ENCODE data around the gene DGKI.

- TF ChIP-seq CTCF (IDR thresholded peaks at IDR 0.05) (no peak), POLR2A (IDR thresholded peaks at IDR 0.05; ENCODE audit: low read depth) (no peak), POLR2AphosphoS5 (IDR thresholded peaks at IDR 0.05) (no peak)
Measured at GRCh38 chr7:137839903-137840779, 6.6 kb downstream of the DGKI start.
